ENCODE data around the gene CST11.
A peak's percentile ranks its signal among the peaks of the same experiment; 100 is the strongest.

CST11 gene

GRCh38 chr20:23419995-23420901 is 32.4 kb downstream of the CST11 start (continued):
- TF ChIP-seq GLI4 (tag by site-specific recombination; IDR thresholded peaks at IDR 0.05) = no peak
- no peak for TF ChIP-seq ZNF843 (tag by site-specific recombination; IDR thresholded peaks at IDR 0.05)
- TF ChIP-seq ZNF585B (tag by site-specific recombination; IDR thresholded peaks at IDR 0.05) = no peak
- no peak for TF ChIP-seq BCL11B (tag by site-specific recombination; IDR thresholded peaks at IDR 0.05; ENCODE audit: low read depth)
- TF ChIP-seq ZNF16 (tag by site-specific recombination; IDR thresholded peaks at IDR 0.05; ENCODE audit: low read depth) = no peak
- no peak for TF ChIP-seq ZBTB21 (tag by site-specific recombination; IDR thresholded peaks at IDR 0.05)
- TF ChIP-seq ZNF664 (tag by site-specific recombination; IDR thresholded peaks at IDR 0.05) = peak; percentile 93; the same call in 1 of the 2 replicates
- TF ChIP-seq ZBTB26 (tag by site-specific recombination; optimal IDR thresholded peaks at IDR 0.05) = peak; percentile 64
- TF ChIP-seq ZNF221 (tag by site-specific recombination; IDR thresholded peaks at IDR 0.05; ENCODE audit: borderline replicate concordance) = no peak
- peak; percentile 48 for TF ChIP-seq ZNF335 (tag by site-specific recombination; conservative IDR thresholded peaks at IDR 0.05)
- peak; percentile 51 for TF ChIP-seq SP7 (tag by site-specific recombination; IDR thresholded peaks at IDR 0.05)
- TF ChIP-seq SP3 (tag by site-specific recombination; IDR thresholded peaks at IDR 0.05) = peak; percentile 37; the same call in 1 of the 2 replicates
- peak; percentile 67 for TF ChIP-seq ZFP69B (tag by site-specific recombination; IDR thresholded peaks at IDR 0.05)
- no peak for TF ChIP-seq BCL6B (tag by site-specific recombination; IDR thresholded peaks at IDR 0.05)
- no peak for TF ChIP-seq ZNF658 (tag by site-specific recombination; IDR thresholded peaks at IDR 0.05)
- TF ChIP-seq ZNF510 (tag by site-specific recombination; IDR thresholded peaks at IDR 0.05; ENCODE audit: insufficient replicate concordance) = no peak
- TF ChIP-seq ZNF398 (tag by site-specific recombination; IDR thresholded peaks at IDR 0.05) = peak; percentile 36; the same call in 1 of the 2 replicates

GRCh38 chr20:23419657-23419994 is 33.0 kb downstream of the CST11 start:
- TF ChIP-seq ZBTB44 (tag by site-specific recombination; IDR thresholded peaks at IDR 0.05) (peak; percentile 94), ZNF266 (tag by site-specific recombination; IDR thresholded peaks at IDR 0.05; ENCODE audit: low read depth) (no peak), ZNF175 (tag by site-specific recombination; IDR thresholded peaks at IDR 0.05) (no peak), ZNF837 (tag by site-specific recombination; IDR thresholded peaks at IDR 0.05) (no peak), GLIS1 (tag by site-specific recombination; IDR thresholded peaks at IDR 0.05) (no peak), ZNF610 (tag by site-specific recombination; IDR thresholded peaks at IDR 0.05; ENCODE audit: borderline replicate concordance) (no peak), PRDM2 (tag by site-specific recombination; IDR thresholded peaks at IDR 0.05; ENCODE audit: borderline replicate concordance) (no peak)
- peak overlapping the region; percentile 95 for H3K4me3 ChIP-seq (ENCODE audit: low read depth, low read length)
- H3K4me1 ChIP-seq (ENCODE audit: control insufficient read depth, insufficient read depth, low read length) = peaks cover 8% of the 10 kb centered on the region
- ChIA-PET POLR2A (interaction anchor here (1.3 to 3.2 kb wide), 3 partner anchors 16 to 69 kb away, joined by 3 to 26 read pairs (median 6); partner anchors contain the start of gene NXT1), CTCF (interaction anchor here (0.5 to 3.8 kb wide), 7 partner anchors 8 to 1764 kb away, joined by 3 to 23 read pairs (median 3); no protein-coding TSS in a partner anchor)
- no peaks in the 10 kb centered on the region for H3K9me3 ChIP-seq (ENCODE audit: control insufficient read depth, insufficient read depth, low read depth, low read length)
- H3K36me3 ChIP-seq (ENCODE audit: control insufficient read depth in 2 of 2, insufficient read depth in 1 of 2, low read length in 2 of 2) = peaks cover 3% of the 10 kb centered on the region in 2 experiments; a peak in 2 of 3 replicates
- no peak overlapping the region for H3K27ac ChIP-seq (ENCODE audit: extremely low read depth, low read depth, low read length)

Measured in HEK293 (cell line).